NCI-H748 treated with DMSO at 0.1 percent for 48 hours (cell line): ENCODE results near the gene NEDD8.
"Not testable (repeated sequence)": the region's sequence is repeated elsewhere in the genome, so short reads cannot be mapped to it uniquely, and the experiment has no call there.

Experiments used
- DNase-seq: peaks from one replicate; lab custom pipeline; 2025; lab: John Stamatoyannopoulos, UW

NEDD8 gene

DNA sequence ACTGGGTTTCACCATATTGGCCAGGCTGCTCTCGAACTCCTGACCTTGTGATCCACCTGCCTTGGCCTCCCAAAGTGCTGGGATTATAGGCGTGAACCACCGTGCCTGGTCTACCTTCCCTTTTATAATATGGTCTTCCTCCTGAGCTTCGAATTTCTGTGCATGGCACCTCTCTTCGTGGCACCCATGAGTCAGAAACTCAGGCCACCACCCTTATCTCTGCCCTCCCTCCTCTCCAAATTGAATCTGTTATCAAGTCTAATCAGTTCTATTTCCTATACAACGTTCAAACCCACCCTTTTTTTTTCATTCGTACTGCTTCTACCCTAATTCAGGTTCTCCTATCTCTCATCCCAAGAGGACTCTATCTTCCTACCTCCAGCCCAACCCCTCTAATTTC lies 15.3 kb upstream of the NEDD8 start:
- no peak for DNase-seq

DNA sequence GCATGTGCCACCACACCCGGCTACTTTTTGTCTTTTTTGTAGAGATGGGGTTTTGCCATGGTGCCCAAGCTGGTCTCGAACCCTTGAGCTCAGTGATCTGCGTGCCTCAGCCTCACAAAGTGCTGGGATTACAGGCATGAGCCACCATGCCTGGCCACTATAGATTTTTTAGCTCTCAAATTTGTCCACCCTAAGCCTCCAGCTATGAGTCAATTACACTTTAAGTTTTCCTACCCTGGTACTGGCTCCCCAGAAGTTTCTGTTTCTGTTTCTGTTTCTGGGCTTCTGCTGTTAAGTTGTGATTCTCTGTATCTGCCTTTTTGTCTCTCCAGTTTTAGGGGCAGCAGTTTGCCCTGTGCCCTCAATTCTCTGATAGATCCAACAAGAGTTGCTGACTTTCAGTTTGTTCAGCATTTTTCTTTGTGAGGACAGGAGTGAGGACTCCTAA lies 14.6 kb upstream of the NEDD8 start:
- no peak for DNase-seq

DNA sequence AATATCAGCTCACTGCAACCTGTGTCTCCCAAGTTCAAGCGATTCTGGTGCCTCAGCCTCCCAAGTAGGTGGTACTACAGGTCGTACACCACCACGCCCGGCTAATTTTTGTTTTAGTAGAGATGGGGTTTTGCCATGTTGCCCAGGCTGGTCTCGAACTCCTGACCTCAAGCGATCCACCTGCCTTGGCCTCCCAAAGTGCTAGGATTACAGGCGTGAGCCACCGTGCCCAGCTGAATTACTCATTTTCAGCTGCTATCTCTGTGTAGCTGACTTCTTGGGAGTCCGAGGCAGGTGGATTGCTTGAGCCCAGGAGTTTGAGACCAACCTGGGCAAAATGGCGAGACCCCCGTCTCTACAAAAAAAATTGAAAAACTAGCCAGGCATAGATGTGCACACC lies 13.2 kb upstream of the NEDD8 start:
- not testable (repeated sequence) for DNase-seq

DNA sequence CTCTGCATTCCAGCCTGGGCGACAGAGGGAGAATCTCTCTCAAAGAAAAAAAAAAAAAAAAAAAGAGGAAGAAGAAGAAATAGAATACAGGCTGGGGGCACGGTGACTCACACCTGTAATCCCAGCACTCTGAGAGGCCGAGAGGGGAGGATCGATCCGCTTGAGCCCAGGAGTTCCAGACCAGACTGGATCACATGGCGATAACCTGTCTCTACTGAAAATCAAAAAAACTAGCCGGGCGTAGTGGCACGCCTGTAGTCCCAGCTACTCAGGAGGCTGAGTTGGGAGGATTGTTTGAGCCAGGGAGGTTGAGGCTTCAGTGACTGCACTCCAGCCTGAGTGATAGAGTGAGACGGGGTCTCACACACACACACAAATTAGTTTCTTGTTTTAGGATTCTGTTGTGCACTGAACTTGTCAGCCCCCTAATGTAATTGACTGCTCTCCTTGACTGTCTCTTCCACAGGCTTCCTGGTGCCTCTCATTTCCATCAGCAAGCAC lies 11.2 kb upstream of the NEDD8 start:
- no peak for DNase-seq

DNA sequence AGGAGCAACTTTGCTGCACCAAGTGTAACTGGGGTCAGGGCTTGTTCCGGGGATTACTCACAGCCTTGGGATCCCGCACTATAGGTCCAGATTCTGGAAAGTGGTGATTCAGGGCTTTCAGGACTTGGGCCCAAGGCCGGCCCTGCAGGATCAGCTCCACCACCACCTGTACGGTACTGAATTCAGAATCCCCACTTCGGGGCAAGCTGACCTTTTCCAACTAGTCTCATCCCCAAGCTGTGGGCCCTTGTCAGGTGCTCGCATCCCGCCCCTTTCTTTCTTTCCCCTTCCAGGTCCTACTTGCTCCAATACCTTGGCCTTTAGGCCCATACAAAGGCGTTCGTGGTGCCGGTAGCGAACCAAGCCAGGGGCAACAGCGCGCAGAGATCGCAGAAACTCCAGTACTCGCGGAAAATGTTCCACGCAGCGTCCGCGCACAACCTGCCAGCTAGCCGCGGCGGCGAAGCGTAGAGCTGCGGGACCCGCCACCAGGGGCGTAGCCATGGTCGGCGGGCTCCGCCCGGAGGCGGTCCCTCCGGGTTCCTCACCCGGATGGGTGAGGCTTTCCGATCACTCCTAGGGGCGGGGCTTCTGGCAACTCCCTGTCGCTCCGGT lies 9.8 kb upstream of the NEDD8 start:
- DNase-seq = peak; percentile 97

DNA sequence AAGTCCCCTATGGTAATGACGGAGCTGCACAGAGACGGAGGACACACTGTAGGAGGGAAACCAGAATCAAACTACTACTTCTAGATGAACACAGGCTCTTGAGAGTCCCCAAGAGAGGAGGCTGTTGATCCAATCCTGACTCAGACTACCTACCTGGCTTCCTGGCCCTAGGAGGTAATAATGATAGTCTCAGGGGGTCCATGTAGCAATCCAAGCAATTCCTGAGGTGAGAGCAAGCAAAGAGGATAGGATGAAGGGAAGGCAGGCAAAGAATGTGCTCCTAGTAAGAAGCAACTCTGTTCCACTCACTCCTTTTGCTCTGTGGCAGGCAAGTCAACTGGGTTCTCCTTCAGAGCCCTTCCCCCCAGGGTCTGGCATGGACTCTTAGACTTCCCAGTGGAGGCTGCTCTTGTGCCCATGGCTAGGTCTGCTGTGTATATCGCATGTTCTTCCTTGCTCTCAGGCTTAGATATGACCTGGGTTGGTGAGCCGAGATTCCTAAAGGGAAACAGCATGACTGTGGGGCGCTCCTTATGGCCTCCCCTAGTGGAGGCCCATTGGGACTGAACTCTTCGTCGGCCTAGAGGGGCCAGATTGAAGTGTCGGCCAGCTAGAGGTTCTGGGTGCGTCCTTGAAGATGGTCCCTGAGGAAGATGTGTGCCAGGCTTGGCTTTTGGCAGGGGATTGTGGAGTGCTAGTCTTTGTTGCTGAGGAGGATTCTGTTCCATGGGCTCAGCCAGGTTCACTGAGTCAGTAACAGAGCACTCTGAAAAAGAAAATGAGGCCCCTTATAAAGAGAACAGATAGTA lies 8.1 kb upstream of the NEDD8 start:
- no peak for DNase-seq

DNA sequence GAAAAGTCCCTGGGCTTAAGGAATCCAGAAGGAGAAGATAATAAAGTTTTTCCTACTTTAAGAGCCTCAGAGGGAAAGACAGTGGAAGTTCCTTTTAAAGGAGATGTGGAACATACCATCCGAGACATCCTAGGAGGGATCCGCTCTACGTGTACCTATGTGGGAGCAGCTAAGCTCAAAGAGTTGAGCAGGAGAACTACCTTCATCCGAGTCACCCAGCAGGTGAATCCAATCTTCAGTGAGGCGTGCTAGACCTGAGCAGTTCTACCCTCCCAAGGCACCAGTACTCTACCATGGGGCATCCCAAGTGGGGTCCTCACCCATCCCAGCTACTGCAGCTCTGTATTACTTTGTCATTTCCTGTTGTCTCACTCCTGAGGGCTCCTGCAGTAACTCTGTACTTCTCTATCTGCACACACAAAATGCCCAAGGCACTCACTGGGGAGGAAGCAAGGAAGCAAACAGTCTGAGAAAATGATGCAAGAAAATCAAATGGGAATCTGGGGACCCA lies 6.4 kb upstream of the NEDD8 start:
- DNase-seq = no peak

DNA sequence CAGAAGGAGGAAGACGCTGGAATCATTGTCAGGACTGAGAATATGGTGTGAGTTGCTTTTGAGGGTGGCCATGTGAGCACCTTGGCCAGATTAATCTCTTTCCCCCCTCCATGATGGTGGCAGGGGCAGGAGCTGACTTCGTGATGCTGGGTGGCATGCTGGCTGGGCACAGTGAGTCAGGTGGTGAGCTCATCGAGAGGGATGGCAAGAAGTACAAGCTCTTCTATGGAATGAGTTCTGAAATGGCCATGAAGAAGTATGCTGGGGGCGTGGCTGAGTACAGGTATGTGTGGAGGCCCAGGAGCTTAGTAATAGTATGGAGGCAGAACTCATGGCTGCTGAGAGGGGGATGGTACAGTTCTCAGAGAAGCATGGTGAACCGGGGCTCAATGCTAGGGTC lies 6.0 kb upstream of the NEDD8 start:
- no peak for DNase-seq

DNA sequence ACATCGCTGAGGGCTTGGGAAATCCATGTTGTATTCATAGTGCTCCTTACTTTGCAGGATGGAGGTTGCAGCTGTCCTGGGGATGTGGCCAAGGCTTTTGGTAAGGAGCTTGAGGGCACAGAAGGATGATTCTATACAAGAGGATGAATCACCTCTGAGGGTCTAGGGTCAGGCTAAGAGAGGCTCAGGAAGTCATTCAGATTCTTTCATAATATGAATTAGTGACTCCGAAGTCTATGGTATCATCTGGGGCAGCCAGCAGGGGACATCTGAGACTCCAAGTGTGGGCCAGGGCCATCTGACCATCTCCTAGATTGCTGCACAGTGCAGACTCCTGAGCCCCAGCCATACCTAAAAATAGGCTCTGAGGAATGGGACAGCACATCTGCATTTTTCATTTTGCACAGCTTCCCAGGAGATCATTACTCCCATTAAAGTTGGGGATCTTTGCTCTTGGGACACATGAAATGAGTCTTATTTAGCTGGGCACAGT lies 5.3 kb upstream of the NEDD8 start:
- DNase-seq = no peak

DNA sequence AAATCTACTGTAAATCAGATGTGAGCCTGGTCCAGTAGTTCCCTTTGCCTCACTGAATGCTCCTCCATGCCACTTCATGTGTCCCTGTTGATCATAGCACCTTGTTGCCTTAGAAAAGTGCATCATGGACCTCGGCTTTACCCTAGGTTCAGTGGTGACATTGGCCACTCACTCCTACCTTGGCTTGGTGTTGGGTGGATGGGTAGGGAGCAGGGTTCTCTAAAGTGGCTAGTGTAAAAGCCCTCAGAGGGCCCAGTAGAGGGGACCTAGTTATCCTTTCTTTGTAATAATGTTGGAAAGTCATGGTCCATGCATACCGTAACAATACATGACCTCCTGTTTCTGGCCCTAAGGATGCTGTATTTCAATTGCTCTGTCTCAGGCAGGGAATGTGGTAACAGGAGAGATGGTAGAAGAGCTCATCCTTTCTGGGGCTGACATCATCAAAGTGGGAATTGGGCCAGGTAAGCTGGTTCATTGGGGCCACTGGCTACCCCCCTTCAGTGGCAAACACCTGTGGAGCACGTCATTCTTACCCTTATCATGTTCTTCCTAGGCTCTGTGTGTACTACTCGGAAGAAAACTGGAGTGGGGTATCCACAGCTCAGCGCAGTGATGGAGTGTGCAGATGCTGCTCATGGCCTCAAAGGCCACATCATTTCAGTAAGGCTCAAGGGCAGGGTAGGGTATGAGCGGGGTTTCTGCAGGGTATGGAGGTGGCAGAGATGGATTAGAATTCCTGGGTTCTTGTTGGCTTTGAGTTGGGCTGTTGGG lies 4.7 kb upstream of the NEDD8 start:
- DNase-seq = no peak

DNA sequence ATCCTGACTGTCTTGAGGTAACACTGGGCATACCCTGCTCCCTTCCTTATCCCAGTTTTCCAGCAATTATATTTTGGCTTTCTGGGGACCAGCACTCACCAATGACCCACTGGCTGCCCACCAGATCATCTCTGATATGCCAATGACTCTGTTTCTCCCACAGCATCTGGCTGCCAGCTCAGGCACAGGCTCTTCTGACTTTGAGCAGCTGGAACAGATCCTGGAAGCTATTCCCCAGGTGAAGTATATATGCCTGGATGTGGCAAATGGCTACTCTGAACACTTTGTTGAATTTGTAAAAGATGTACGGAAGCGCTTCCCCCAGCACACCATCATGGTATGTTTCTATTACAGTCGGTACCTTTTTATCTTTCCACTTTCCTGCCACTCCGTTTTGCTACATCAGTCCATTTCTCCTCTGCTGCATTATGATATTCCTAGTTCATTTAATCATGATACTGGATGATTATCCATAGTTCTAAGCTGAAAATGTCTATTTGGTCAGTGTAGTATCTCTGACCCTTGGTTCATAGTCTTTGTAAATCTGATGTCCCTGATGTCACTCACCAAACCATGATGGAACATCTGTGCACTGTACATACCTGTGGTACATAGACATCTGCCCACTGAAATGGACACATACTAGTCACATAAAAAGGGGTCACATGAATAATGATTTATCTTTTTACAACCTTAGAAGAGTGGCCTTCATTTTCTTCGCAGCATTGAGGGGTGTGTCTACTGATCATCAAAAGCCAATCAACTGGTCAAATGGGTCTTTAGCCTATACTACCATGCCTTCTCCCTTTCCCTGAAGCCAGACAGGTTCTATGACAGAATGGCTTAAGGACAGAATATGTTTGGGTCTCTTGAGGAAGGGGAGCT lies 3.9 kb upstream of the NEDD8 start:
- DNase-seq = no peak

DNA sequence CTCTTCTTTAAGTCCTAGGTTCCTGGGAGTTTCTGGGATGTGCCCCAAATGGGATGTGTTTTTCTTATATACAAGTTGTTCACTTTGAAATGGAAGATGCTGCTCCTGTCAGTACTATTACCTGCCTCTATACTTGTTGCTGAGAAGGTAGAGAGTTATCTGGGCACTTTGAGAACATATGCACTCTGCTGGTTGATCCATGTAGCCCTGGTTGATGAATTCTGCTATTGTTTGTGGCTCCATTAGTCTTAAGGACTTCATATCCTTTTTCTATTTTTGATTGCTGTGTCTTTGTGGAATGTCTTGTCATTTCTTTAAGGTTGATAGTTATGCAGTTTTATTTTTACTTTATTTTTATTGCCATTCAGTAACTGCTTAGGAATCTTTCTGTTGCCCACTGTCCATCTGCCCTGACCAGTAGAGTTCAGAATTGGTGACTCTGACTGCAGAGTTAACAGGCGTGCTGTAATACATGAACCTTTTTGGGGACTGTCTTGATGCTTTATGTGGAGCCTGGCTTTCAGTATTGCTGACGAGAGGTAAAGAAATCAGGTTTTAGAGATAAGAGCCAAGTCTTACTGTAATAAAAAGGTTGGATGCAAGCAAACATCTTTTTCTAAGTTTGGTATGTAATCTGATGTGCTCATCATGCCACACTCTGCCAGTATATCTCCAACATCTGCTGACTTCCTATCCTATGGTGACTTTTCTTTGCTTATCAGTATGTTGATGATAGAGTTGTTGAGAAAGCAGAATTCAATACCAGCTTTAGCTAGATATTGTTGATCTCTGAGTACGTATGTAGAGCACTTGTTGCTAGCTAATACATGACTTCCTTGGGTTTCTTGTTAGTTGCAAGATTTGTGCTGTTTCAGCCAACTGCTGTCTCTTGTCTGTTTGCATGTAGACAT lies 2.2 kb upstream of the NEDD8 start:
- DNase-seq = no peak

DNA sequence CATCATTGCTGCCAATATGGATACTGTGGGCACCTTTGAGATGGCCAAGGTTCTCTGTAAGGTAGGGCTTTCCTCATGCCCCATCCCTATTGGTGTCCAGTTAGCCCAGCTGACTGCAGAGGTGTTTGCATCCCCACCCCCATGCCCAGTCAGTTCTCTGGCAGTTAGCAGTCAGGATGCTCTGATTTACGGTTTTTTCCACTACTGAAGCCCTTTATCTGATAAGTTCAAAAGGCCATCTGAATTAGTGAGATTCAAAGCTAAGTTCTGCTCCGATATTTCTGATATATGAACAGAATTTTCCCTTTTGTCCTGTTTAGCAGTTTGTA lies 1.3 kb upstream of the NEDD8 start:
- DNase-seq = no peak

DNA sequence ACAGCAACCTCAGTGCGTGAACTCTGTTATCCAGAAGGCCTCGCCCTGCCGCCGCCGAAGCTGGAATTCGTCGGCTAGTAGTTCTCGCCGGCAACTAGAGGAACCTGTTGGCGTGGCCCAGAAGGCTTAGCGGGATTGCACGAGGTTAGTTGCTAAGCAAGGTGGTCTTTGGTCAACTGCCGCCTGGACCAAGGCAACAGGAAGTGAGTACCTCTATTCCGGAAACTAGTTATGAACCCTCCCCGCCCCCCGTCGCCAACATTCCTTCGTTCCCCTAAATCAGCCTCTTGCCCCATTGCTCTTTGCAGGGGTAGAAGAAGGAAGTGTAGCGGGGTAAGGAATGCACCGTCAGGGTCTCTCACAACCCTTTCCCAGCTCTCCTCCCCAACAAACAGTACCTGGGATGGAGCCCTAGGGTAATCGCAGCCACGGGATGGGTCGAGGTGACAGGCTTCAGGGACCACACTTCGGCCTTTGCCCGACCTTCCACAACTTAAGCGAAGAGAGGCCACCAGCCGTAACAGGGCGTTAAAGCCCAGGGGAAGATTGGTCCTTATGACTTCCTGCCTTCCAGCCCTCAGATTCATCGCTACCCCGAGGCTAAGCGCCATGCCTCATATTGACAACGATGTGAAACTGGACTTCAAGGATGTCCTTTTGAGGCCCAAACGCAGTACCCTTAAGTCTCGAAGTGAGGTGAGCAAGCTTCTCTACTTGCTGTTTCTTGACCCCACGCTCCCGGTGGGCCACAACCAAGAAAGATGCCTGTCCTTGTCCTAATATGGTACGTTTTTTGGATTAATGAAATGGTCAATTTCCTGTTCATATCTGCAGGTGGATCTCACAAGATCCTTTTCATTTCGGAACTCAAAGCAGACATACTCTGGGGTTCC lies 724 bp upstream of the NEDD8 start, which contains the start of gene GMPR2:
TSS of gene GMPR2 (plus strand) at position 285 of the 893 bp plus-strand sequence. CDS start at position 610, 325 bp downstream.
- DNase-seq = no peak

DNA sequence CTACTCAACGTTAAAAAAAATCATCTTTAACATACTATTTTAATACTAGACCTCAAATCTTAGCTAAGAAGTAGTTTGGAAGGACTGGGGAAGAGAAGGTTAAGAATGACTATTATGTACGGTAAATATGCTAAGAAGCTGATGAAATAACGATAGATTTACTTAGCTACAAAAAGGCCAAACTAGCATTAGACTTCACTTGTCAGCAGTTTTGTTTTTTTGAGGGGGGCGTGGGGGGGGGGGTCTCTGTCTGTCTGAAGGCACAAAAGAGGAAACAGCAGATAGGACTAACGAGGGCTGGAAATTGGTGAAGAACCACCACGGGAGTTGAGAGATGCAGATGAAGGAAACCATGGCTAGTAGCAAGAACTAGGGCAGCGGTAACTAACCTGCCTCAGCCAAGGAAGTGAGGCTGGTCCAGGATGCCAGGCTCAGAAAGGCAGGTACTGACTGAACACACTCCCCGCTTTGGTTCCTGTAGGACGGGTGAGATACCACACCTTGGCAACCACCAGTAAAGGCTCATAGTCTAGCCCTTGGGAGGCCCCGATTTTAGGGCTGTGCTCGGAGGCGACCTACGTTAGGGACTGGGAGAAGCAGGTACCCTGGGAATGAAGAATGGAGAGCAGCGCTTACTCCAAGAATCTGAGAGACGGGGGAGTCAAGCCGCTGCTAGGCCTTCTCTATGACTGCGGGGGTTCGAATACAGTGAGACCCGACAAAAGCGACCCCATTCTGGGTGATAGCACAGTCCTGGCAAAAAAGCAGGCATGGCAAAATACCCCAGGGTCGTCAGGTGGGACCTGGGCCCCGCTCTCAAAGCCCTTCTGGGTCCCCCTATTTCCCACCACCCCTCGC lies 675 bp downstream of the NEDD8 start:
- no peak for DNase-seq

DNA sequence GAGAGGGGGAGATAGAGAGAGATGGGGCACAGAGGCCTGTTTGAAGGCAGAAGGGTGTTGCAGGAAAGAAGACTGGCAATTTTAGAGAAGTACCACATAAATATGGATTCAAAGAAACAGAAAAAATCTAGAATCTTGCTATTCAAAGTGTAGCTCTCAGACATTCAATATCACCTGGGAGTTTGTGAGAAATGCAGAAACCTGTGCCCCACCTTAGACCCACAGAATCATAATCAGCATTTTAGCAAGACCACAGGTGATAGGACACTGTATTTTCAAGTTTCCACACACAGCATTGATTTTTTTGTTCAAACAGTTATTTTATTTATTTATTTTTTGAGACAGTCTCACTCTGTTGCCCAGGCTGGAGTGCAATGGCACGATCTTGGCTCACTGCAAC lies 3.3 kb downstream of the NEDD8 start:
- no peak for DNase-seq

DNA sequence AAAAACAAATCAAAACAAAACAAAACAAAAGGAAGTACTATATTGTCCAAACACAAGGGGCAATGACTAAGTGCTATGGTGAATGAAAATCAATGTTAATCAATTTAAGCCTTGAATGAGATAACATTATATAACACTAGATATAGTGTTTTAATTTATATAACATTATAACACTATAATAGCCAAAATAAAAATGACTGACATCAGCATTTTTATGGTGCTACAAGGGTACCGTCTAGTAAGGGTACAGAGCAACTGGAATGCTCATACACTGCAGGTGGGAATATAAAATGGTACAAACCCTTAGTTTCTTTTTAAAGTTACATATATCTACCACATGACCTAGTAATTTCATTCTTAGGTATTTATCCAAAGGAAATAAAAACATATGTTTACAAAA lies 5.7 kb downstream of the NEDD8 start:
- DNase-seq = no peak

DNA sequence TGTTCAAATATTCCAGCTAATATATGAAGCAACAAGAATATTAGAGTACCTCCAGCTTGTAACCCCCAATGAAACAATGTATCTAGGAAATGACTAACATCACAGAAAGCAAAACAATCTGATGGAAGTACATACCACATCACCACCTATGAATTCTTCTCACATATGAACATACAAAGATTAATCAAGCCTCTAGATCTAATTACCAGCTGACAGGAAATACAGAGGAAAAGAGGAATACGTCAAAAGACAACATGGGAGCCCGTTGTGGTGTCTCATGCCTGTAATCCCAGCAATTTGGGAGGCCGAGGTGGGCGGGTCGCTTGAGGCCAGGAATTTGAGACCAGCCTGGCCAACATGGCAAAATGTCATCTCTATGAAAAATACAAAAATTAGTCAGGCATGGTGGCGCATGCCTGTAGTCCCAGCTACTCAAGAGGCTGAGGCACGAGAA lies 7.5 kb downstream of the NEDD8 start:
- no peak for DNase-seq
